Epithelial cell of prostate (primary cell): Measurements from ENCODE around the gene PRKD3.

Experiments used
- DNase-seq: peaks from one replicate; pipeline ENCODE4 v3.0.0-alpha.2; 2011; ENCODE audit warnings: low read depth, low spot score
- H3K27ac ChIP-seq: fragments of 450-650 bp; 2 replicates; pipeline ENCODE4 v1.5.1; 2017; ENCODE audit warnings: mild to moderate bottlenecking

PRKD3 gene

DNA sequence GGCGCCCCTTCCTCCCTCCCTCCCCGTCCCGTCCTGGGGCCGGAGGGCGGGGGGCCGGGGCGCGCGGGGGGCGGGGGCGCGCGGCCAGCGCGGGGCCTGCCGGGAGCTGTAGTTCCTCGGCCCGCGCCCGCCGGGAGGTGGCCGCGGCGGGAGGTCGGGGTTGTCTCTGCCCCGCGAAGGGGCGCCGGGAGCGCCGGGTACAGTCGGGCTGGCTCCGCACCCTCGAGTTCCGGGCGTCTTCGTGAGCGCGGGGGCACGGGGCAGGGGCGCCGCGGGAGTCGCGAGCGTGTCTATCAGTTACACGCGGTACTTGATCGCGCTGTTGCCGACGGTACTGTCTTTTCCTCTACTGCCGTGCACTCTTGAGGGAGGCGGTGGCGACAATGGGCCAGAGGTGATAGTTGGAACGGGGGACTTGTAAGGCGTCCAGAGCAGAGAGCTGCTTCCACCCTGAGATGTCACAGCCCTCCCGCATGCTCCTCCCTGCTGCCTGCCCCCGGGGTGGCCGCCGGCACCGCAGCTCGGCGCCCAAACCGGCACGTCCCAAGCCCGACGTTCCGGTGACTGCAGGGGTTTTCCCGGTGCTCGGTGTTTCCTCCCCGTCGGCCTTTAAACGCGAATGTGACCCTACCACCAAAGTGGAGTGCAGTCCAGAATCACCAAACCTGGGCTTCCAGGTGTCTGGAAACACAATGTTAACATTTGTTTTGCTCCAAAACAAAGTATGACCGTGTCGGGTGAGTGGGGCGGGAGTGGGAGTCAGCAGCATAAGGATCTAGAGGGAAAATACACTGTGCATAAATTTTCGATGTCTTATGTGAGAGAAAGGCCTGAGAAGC is at the start of gene PRKD3:
TSS of gene PRKD3 (minus strand) at position 48 of the 839 bp plus-strand sequence. CDS start 8,309 bp downstream, outside the sequence.
- DNase-seq: no peak

DNA sequence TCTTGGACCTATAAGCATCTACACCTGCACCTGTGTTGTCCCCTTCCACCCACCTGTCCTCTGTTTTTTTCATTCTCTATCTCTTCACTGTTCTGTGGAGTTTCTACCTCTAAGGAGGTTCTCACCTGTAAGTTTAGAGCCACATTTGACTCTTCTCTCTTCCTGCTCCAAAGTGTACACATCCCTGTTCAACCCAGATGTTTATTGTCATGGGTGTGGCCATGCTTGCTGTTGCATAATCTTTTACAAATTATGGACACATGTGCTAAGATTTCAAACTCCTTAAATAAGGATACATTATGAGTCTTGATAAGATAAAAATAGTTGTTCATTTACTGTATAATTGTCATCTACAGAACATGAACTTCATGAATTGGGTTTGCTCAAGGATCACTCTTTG is 47.4 kb upstream of the PRKD3 start:
- no peak for DNase-seq

More for the DNA sequence above, at the start of gene PRKD3:
- H3K27ac ChIP-seq: peak within 1 kb of the TSS; percentile 41

DNA sequence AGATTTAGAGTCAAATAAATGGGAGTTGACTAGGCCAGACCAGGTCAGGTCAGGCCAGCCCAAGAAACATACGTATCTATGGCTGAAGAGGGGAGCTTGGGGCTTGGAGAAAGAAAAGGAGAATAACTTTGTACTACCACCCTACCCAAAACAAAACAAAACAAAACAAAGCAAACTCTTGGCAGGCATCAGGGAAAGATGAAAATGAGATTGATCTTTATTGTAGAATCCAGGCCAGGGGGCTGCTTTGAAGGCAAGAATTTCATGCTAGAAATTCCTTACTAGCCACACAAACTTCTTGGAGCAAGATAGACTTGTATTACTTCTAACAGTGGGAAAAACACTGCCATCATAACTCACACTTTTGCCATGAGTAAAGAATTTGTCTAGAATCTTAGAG is 46.0 kb upstream of the PRKD3 start:
- no peak for DNase-seq

More for the DNA sequence above, 47.4 kb upstream of the PRKD3 start:
- H3K27ac ChIP-seq: no peak overlapping the region

DNA sequence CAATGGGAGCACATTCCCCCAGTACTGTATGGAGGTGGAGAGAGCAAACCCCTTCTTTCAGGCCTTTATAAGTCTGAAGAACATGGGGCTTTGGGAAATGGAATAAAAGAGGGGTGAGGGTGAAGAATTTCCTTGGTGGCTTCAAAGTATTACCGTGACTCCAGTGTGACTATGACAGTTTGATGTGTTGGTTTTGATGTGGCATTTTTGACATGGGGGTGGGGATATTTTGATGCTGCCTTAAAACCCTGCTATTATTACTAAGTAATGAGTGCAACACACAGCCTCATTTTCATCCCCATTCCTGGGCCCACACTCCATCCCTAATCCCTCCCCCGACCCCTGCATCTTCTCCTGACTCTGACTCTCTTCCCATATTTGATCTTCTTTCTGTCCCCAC is 43.4 kb upstream of the PRKD3 start:
- DNase-seq: no peak
- no peak overlapping the region for H3K27ac ChIP-seq

More for the DNA sequence above, 46.0 kb upstream of the PRKD3 start:
- no peak overlapping the region for H3K27ac ChIP-seq

DNA sequence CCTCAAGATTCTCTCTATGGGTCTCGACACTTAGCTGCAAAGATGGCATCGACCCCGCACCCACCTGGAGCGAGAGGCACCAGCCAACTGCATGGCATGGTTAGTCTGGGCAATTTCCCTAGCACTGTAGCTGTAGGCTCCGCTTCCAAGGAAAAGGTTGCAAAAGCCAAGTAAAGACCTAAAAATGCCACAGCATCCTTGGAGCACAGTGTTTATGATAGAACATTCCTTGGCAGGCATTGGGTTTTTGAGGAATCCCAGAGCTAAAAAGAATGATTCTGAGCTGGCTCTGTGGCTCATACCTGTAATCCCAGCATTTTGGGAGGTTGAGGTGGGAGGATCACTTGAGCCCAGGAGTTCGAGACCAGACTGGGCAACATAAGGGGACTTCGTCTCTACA is 42.7 kb upstream of the PRKD3 start:
- H3K27ac ChIP-seq: no peak overlapping the region
- no peak for DNase-seq

DNA sequence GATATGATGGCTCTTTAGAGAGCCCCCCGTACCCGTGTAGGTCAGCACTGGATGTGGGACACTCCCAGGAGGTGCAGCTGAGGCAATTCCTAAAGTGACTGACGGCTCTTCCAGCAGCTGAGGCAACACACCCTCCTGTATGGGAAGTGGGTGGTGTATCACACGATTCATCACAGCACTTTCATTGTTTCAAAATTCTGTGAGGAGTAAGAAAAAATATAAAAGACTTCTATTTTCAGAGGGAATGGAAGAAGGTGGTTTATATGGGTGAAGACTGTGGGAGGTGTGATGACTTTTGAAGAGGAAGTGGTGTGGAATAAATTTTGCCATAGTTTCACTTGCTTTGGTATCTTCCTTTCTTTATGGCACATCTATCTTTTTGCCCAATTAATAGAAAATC is 42.1 kb upstream of the PRKD3 start:
- no peak overlapping the region for H3K27ac ChIP-seq
- DNase-seq: no peak

DNA sequence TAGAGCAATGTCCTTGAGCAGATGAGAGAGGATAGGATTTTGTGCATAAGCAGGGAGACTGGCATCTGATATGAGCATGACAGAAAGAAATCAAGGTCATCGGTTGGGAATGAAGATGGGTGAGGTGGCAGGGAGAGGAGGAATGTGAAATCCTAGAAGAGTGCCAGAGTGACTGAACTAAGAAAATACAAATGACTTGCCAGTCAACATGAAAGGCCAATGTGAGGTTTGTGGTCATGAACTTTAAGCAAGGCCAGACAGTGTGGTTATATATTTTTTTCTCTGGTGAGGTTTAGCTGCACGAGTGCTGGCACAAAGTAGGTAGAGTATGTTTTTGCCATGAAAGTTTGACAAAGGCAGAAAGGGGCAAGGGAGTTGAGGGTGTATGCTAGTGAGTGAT is 41.0 kb upstream of the PRKD3 start:
- DNase-seq: no peak
- H3K27ac ChIP-seq: no peak overlapping the region

DNA sequence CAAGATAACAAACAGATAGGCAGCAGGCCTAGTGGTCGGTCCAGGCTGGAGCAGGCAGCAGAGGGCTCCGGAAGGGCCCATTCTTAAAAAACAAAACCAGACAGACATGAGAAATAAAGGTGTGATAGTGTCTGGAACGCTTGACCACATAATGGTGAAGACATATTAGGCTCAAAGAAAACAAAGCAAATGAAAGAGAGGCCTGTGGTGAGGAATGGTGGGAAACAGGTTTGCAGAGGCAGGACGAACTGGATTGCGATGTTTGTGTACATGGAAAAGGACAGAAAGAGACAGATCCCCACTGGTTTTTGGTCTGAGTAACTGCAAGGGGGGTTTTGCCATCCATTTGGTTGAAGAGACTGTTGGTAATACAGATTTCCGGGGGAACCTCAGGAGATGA is 39.7 kb upstream of the PRKD3 start:
- H3K27ac ChIP-seq: no peak overlapping the region
- DNase-seq: no peak

DNA sequence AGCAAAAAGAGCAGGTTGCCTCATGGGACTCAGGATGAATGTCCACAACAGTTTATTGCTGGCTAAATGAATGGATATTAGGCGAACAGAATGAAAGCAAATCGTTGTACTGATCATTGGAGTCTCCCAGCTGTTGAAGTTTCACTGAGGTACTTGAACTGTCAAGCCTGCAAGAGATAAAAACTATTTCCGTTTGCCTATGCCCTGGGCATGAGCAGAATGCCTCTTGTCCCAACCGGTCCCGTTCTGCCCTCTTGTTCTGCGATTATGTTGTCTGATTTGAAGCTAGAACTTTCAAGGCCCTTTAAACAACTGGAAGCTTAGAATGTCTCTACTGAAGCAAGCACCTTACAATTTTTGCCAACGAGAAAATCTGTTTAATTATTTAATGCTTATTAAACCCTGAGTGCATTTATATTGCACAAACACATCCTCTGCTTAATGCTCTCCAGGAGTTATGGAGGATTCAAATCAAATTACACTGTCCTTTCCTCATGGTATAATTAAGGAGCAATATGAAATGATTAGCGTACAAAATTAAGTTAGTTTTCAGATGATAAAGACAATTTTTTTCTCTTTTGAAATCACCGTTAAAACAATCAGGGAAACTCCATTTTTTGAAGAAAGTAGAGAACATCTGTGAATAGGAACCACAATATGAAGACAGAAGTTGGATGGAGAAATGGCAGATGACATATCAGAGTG is 37.5 kb upstream of the PRKD3 start:
- peak overlapping the region; percentile 72 for H3K27ac ChIP-seq
- DNase-seq: no peak

DNA sequence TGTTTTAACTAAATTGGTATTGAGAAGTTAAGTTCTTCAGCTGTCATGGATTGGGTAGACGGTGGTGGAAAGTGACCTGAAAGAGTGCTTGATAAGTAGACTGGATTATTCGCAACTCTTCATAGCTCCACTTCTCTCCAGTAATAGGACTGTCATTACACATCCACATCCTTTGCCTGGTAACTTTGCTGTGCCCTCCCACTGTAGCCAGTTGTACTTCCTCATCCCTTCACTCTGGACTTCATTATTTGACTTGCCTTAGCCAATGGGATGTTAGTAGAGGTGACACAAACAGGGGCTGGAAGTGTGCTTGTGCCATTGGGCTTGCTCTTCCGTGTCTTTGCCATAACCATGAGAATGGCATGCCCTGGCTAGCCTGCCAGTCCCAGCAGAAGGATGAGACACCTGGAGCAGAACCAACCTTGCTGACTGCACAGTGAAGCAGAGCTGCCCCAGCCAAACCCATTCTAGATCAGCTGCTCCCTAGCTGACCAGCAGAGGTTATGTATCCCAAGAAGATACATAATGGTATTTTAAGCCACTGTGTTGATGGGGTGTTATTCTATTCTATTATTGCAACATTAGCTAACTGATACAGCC is 36.7 kb upstream of the PRKD3 start:
- H3K27ac ChIP-seq: peak overlapping the region; percentile 72
- DNase-seq: peak; percentile 77

DNA sequence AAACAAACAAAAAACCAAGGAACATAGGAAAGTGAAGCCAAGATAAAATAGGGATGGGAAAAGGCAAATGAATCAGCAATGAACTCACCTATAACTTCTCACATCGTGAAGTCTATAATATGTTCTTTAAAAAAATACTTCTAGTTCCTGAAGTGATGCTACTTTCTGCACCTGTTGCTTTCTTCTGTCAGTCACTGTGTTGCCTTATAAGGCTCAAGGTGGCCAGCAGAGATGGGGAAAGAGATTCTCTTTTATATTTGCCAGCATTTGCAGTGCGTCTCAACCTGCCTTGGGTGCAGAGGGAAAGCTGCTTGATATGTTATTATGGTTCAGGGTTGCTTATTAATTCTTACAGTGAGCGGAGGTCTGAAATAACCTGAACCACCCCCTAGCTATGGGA is 33.8 kb upstream of the PRKD3 start:
- H3K27ac ChIP-seq: no peak overlapping the region
- DNase-seq: no peak

DNA sequence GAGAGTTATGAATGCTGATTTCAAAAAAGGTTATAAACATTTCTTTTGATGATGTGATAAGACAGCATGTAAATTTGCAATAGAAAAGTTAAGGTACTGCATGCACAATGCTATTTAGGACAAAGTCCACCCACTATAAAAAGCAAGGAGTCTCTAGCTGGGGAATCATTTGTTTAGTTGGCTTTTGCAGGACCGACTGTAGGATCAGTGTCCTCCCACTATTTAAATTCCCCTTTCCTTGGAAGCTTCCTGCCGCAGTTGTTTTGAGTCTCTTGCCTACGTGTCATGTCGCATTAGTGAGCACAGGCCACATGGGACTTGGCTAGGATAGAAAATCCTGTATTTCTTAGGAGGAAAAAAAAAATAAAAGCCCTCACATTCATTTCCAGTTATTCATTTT is 32.9 kb upstream of the PRKD3 start:
- DNase-seq: no peak
- no peak overlapping the region for H3K27ac ChIP-seq

DNA sequence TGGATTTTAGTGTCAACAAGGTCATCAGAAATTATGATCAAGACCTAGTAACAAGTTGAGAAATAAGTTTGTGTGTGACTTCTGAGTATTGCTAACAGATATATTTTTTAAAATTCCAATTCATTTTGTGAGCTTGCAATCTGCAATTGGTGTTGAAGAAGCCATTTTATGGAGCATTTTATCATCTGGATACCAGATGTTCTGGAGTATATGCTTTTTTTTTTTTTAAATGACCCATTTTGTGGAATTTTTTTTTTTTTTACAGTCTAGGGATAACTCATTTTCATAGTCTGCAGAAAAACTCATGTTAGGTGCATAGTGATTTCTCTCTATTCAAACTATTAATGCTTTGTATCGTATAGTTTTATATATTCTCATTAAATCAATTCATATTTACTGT is 32.4 kb upstream of the PRKD3 start:
- H3K27ac ChIP-seq: no peak overlapping the region
- no peak for DNase-seq

DNA sequence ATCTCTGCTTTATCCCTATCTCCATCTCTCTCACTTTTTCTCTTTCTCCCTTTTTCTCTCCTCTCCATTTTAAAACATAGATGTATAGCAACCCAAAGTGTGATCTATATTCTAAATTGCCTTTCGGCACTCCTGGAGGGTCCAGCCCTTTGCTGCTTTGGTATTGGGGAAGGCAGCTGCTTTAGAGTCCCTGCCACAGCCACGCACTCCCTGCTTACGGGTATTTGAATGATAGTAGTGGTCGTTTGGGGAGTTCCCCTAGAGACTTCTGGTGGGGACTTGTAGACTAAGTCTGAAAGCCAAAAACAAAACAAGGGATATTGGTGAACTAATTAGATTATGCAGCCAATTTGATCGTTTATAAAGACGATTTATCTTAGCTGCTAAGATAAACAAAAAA is 31.7 kb upstream of the PRKD3 start:
- DNase-seq: no peak
- H3K27ac ChIP-seq: no peak overlapping the region

DNA sequence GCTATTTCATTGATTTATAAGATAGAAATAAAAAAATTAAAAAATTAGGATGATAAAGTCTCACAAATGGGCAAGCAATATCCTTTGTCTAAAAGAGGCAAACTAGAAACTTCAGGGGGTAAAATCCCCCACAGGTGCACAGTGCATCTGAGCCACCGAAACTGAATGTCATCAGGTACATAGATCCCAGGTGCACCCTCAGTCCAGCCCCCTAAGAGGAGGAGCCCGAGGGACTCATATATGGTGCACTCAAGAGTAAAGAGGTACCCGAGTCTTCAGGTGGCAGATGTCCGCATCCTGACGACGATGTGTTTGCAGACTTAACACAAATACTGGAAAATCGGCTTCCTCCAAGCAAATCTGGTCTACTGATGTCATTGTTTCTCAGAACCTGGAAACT is 31.1 kb upstream of the PRKD3 start:
- no peak for DNase-seq
- H3K27ac ChIP-seq: no peak overlapping the region

DNA sequence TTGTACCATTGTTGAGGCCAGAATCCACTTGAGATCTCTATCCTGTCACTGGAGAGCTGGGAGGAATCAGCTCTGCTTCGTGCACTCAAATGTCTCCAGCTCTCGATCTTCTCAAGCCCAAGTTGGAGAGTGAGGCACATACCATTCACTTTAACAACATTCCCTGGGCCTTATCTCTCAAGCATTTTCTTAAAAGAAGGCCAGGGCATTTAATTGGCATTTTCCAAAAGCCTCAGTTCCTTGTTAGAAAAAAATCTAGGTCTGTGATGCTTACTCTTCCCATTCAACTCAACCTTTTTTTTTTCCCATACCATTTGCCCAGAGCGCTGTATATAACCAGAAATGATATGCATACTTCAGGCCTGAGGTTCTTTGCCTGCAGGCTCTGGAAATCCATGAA is 29.9 kb upstream of the PRKD3 start:
- H3K27ac ChIP-seq: no peak overlapping the region
- no peak for DNase-seq

DNA sequence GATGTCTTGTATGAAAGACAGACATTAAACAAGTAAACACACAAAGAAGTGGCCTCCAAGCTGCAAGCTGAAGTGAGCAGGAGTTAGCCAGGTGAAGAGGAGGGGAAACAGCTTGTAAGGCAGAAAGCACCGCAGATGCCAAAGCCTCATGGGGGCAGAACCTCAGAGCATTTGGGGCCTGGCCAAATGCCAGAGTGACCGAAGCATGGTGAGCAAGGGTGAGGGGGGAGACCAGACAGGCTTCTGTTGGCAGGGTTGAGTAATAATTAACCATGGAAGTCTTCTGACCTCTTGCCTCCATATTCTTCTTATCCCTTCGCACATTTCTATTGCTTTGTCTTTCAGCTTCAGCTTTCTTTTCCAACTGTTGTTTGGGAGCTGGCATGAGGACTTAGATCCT is 25.4 kb upstream of the PRKD3 start:
- DNase-seq: no peak

DNA sequence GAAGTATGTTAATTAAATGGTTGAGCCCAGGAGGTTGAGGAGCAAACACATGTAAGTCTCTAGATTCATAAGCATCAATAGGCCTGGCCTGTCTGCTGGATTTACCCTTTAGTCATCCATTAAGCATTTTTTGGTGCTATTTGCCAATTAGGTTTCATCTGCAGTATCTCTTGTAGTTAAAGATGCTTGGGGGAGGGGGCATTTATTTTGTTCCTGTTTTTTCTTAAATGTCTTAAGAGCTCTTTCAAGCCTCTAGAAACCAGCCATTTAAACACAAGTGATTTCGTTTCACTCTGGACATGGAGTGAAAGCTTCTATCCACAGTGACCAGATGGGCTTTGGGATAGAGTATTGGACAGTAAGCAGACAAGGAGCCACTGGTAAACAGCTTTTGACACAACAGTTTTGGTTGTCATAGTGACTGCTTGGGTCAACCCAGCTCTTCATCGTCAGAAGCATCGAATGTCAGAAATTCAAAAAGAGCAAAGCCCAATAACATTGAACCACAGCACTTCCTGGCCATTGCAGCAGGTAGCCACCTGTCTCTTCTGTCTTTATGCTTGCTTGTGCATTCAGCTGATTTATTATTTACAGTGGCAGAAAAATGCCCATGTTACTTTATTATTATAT is 24.7 kb upstream of the PRKD3 start:
- no peak for DNase-seq
- peak overlapping the region; percentile 65 for H3K27ac ChIP-seq

More for the DNA sequence above, 25.4 kb upstream of the PRKD3 start:
- H3K27ac ChIP-seq: peak overlapping the region; percentile 65

DNA sequence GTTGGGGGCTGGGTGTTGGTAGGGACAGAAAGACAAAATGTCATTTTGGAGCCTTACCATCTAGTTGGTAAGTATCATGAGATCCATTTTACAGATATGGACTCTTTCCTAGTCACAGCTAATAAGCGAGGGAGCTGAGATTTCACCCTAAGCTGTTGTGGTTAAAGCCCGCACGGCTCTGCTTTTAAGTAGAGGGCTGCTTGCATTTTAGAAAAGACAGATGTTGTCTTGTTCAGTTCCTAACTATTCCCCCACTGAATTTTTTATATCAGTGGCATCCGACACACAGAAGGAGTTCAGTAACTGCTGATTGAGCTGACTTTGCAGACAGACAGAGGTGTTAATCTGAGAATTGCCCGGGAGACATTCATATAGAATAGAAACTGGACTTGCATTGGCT is 23.5 kb upstream of the PRKD3 start:
- DNase-seq: no peak
- H3K27ac ChIP-seq: no peak overlapping the region

DNA sequence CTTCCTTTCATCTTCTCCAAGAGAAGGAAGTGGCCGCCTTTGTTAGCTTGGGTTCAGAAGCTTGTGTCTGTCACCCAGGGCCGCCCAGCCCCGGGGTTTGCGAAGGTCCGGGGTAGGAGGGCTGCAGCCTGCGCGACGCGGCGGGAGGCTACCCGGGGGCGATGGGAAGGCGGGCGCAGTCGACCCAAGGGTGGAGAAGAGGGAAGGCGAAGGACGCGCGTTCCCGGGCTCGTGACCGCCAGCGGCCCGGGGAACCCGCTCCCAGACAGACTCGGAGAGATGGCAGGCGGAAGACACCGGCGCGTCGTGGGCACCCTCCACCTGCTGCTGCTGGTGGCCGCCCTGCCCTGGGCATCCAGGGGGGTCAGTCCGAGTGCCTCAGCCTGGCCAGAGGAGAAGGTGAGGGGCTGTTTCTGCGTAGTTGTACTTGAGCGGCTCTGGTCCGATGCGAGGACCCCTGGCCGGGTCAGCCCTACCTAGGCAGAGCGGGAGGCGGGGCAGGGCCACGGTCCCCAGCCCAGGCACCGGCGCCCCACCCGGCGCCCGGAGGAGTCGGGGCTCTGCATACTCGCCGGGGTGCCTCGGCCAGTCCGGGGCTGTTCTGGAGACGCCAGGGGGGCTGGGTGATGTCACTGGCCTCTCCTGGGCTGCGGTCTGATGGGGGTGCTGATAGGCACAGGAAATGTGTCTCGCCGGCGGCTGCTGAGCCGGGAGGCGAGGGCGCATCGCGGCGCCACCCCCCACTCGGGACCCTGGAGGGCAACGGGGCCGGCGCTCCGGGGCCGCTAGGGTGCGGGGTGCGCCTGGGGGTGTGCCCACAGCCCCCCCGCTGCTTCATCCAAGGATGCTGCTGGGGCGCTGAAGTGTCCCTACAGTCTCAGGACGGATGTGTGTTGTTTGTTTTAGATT is 20.1 kb upstream of the PRKD3 start, which contains the start of gene QPCT:
TSS of gene QPCT (plus strand) at position 178 of the 909 bp plus-strand sequence. CDS start at position 280, 102 bp downstream.
- no peak for DNase-seq
- peak within 1 kb of the TSS; percentile 35 for H3K27ac ChIP-seq
